ENCODE data around the gene ENPEP.

Gene ENPEP

GRCh38 chr4:110610620-110610939 lies 134.6 kb downstream of the ENPEP start:
- no peak for DNase-seq (ENCODE audit: low spot score)

- no peak for DNase-seq (ENCODE audit: low spot score)
These were observed 135.2 kb downstream of the ENPEP start for GRCh38 chr4:110610940-110611831.

DNA sequence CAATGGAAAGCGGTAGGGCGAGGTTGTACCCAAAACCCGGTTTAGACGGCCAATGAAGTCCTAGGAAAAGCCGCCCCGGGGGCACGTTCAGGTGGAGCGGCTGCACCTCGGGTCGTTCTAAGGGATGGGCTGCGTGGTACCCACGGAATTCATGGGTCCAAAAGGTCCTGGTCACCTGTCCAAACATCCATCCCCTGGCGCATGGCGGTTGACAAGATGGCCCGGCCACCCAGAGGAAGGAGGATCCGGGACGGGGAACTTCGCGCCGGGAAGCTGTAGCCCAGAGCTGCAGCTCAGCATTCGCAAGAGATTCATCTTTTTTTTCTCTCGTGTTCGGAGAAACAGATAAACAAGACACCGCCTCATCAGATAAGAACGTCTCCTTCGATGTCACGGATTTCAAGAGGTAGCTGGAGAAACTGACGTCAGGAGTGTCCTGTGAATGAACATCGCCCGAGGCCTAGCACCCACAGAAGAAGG lies 136.1 kb downstream of the ENPEP start:
- DNase-seq (ENCODE audit: low spot score) = no peak

DNA sequence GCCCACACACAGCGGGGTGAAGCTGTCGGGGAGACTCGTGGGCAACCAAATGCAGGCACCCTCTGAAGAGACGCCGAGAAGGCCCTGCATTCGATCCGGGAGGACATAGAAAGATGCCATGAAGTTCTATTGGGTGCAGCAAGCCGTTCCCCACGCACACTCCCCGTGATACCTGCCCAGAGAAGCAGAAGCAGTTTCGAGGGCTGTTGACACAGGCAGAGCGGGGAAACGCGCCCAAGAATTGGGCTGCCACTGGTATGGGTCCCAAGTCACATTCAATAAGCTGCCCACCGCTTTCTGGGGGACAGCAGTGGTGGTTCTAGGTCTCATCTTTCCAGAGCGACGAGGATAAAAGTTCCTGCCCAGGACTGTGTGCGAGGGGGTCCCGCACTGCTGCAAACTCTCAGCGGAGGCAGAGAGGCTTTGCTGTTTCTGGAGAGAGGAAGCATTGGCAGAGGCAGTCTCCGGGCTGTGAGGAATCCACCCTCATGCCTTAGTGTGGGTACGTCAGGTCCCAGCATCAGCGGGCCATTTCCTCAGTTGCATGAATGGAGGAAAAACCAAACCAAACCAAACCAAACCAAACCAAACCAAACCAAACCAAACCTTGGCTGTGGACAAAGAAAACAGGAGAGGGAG lies 136.8 kb downstream of the ENPEP start:
- DNase-seq (ENCODE audit: low spot score) = no peak

DNA sequence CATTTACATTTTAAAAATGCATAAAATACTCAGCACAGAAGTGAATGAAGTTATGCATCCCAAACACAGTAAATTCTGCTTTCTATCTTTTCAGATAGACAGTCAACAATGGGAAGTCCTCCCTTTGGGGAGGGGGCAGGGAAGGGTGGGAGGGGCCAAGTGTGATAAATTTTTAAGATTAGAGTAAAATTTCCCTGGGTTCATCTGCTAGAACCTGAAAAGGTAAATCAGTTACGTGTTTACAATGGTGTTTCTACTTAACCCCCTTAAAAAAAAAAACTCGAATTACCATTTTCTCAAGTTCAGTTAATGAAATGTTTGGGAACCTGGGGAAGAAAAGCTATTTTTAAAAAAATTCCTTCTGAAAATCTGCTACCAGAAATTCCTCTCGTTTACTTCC lies 137.8 kb downstream of the ENPEP start:
- no peak for DNase-seq (ENCODE audit: low spot score)

DNA sequence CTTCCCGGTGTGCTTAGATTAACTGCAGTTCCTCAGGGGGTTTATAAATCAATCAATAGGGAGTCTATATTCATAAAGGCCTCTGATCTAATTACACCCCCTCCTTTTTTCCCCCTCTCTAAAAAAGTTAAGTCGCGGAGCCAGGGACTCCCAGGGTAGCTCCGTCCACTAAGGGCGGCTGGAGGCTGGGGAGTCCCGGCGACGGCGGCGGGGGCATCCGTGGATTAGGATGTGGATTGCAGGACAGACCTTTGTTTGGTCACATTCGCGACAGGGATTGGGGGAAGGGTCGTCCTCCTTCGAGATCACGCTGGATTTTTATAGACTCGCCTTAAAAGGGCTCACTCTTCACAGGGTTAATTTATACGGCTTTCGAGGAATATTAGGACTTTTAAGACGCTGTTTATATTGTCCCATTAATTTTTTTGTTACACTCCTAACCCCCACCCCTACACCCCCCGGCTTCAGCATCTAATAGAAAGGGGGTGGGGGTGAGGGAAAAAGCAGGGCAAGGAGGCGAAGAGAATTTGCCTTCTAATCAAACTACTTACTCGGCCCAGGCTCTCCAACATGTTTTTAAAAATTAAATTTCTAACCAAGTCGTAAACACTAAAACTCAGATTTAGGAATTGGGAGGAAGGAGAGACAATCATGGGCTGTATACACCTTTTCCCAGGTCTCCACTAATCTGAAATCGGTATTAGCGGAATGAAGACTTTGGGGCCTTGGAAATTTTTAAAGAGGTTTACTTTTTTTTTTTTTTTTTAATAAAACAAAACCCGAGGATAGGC lies 138.4 kb downstream of the ENPEP start:
- DNase-seq (ENCODE audit: low spot score) = no peak

All from hepatic stellate cell (primary cell).